Measurements from ENCODE around the gene MSH2. TPM values are rescaled to one million over a fixed set of nuclear protein-coding genes. Genes with fewer than 3 reads are reported as not detected.

The MSH2 gene
- total and polyA plus RNA-seq, 2 of the 13 experiments (the other 11 are each of a cell fraction or from before 2014, with no cell fraction given): 19.9 to 76.3 TPM

DNA sequence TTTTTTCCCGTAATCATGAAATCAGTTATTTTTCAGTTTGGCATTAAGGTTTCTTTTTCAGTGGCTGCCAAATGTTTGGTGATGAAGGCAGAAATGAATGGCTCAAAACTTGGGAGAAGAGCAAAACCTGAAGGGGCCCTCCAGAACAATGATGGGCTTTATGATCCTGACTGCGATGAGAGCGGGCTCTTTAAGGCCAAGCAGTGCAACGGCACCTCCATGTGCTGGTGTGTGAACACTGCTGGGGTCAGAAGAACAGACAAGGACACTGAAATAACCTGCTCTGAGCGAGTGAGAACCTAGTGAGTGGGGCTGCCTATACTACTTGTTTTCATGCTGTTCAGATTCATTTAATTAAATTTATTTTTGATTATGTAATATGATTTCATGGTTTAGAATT, 29.2 kb upstream of the MSH2 start (continued):
- TF ChIP-seq GLI4 (CRISPR knock-in tag; IDR thresholded peaks at IDR 0.05; ENCODE audit: borderline replicate concordance): no peak
- no peak for TF ChIP-seq HOXA9 (CRISPR knock-in tag; IDR thresholded peaks at IDR 0.05; ENCODE audit: borderline replicate concordance)
- TF ChIP-seq, protein P1, sequence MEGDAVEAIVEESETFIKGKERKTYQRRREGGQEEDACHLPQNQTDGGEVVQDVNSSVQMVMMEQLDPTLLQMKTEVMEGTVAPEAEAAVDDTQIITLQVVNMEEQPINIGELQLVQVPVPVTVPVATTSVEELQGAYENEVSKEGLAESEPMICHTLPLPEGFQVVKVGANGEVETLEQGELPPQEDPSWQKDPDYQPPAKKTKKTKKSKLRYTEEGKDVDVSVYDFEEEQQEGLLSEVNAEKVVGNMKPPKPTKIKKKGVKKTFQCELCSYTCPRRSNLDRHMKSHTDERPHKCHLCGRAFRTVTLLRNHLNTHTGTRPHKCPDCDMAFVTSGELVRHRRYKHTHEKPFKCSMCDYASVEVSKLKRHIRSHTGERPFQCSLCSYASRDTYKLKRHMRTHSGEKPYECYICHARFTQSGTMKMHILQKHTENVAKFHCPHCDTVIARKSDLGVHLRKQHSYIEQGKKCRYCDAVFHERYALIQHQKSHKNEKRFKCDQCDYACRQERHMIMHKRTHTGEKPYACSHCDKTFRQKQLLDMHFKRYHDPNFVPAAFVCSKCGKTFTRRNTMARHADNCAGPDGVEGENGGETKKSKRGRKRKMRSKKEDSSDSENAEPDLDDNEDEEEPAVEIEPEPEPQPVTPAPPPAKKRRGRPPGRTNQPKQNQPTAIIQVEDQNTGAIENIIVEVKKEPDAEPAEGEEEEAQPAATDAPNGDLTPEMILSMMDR (CRISPR knock-in tag; IDR thresholded peaks at IDR 0.05): peak; percentile 94
- TF ChIP-seq ZFP91 (CRISPR knock-in tag; IDR thresholded peaks at IDR 0.05; ENCODE audit: borderline replicate concordance): peak; percentile 89
- peak; percentile 37; the same call in 1 of the 2 replicates for TF ChIP-seq RARA (CRISPR knock-in tag; IDR thresholded peaks at IDR 0.05)
- no peak for TF ChIP-seq MAFK (conservative IDR thresholded peaks at IDR 0.05 in 1 of 2, IDR thresholded peaks at IDR 0.05 in 1 of 2; ENCODE audit: low read length in 2 of 2)
- TF ChIP-seq EP300 (IDR thresholded peaks at IDR 0.05; ENCODE audit: low read depth in 2 of 2, low read length in 2 of 2): no peak
- no peak for TF ChIP-seq EP300 (CRISPR knock-in tag; IDR thresholded peaks at IDR 0.05; ENCODE audit: borderline replicate concordance)
- TF ChIP-seq ZNF766 (CRISPR knock-in tag; IDR thresholded peaks at IDR 0.05; ENCODE audit: borderline replicate concordance): no peak
- TF ChIP-seq CERS6 (CRISPR knock-in tag; IDR thresholded peaks at IDR 0.05): no peak
- peak; percentile 64; the same call in 1 of the 2 replicates for TF ChIP-seq TSC22D2 (CRISPR knock-in tag; IDR thresholded peaks at IDR 0.05; ENCODE audit: borderline replicate concordance)
- TF ChIP-seq HDAC6 (IDR thresholded peaks at IDR 0.05; ENCODE audit: low read depth, low read length): no peak
- TF ChIP-seq CENPX (CRISPR knock-in tag; IDR thresholded peaks at IDR 0.05): no peak
- no peak for TF ChIP-seq RORA (CRISPR knock-in tag; IDR thresholded peaks at IDR 0.05)
- no peak for TF ChIP-seq KDM4B (CRISPR knock-in tag; IDR thresholded peaks at IDR 0.05)
- TF ChIP-seq ATRX (CRISPR knock-in tag; IDR thresholded peaks at IDR 0.05; ENCODE audit: borderline replicate concordance): no peak
- no peak for TF ChIP-seq ZNF660 (CRISPR knock-in tag; IDR thresholded peaks at IDR 0.05; ENCODE audit: borderline replicate concordance, low read depth)
- TF ChIP-seq KAT8 (CRISPR knock-in tag; IDR thresholded peaks at IDR 0.05): 0 out of 2 replicates have a peak, but pooled peaks have one; percentile 21
- no peak for TF ChIP-seq FOXM1 (CRISPR knock-in tag; IDR thresholded peaks at IDR 0.05)
- TF ChIP-seq ZSCAN5A (CRISPR knock-in tag; IDR thresholded peaks at IDR 0.05; ENCODE audit: borderline replicate concordance): no peak
- TF ChIP-seq POLR2AphosphoS2 (IDR thresholded peaks at IDR 0.05; ENCODE audit: low read depth, low read length): no peak
- TF ChIP-seq, protein P2, sequence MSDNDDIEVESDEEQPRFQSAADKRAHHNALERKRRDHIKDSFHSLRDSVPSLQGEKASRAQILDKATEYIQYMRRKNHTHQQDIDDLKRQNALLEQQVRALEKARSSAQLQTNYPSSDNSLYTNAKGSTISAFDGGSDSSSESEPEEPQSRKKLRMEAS (IDR thresholded peaks at IDR 0.05): peak; percentile 79
- TF ChIP-seq MXI1 (IDR thresholded peaks at IDR 0.05; ENCODE audit: borderline replicate concordance, low read depth, low read length): peak; percentile 64; the same call in 1 of the 3 replicates
- 0 out of 2 replicates have a peak, but pooled peaks have one; percentile 39 for TF ChIP-seq TGIF2 (CRISPR knock-in tag; IDR thresholded peaks at IDR 0.05)
- TF ChIP-seq FOSL1 (CRISPR knock-in tag; IDR thresholded peaks at IDR 0.05; ENCODE audit: borderline replicate concordance): no peak
- TF ChIP-seq ARHGAP35 (CRISPR knock-in tag; IDR thresholded peaks at IDR 0.05; ENCODE audit: borderline replicate concordance): no peak
